Measurements from ENCODE around the gene CDK5RAP2. TPM values are rescaled to one million over a fixed set of nuclear protein-coding genes. Genes with fewer than 3 reads are reported as not detected.

CDK5RAP2 gene
- total and polyA plus RNA-seq, 2 experiments from 2014 or later, result 52.6 to 77.0 TPM

- Histone ChIP-seq H3K4me1 (ENCODE audit: insufficient read depth) (peaks cover 17% of the 10 kb centered on the region), H3K79me2 (ENCODE audit: insufficient read depth) (peaks cover 10% of the 10 kb centered on the region), H3K9me3 (ENCODE audit: low read depth) (no peaks in the 10 kb centered on the region), H3F3A (ENCODE audit: insufficient read depth) (no peaks in the 10 kb centered on the region), H3K4me3 (no peak overlapping the region), H3K36me3 (ENCODE audit: low read depth) (no peaks in the 10 kb centered on the region), H3K27ac (peak overlapping the region; percentile 57), H3K9ac (no peak overlapping the region), H3K27me3 (replicated peaks; ENCODE audit: insufficient read depth) (no peaks in the 10 kb centered on the region), H3K4me2 (ENCODE audit: unreplicated experiment) (peak overlapping the region; percentile 9), H4K20me1 (ENCODE audit: insufficient read depth) (no peaks in the 10 kb centered on the region), H3K9me2 (ENCODE audit: insufficient read depth) (no peaks in the 10 kb centered on the region), H2AFZ (peak overlapping the region; percentile 35; the same call in 1 of the 2 replicates)
- in situ Hi-C loops (cut with MboI), result no loop called here
- 68 to 75% methylated on average over 3 of the region's 3 CpGs for WGBS, 2 experiments (ENCODE audit: low coverage in 1 of 2, low lambda C conversion rate in 2 of 2, missing lambda C conversion rate in 2 of 2)
- TF ChIP-seq EZH2phosphoT487 (IDR thresholded peaks at IDR 0.05; ENCODE audit: insufficient read depth, low read depth), result no peak
- TF ChIP-seq EZH2 (IDR thresholded peaks at IDR 0.05; ENCODE audit: insufficient read depth, poor library complexity, severe bottlenecking), result no peak
- DNase-seq, result peak; percentile 77
Measured at GRCh38 chr9:120583958-120584369, 4.0 kb upstream of the CDK5RAP2 start.

GRCh38 chr9:120579139-120580050 lies 572 bp downstream of the CDK5RAP2 start:
- DNase-seq, result peak; percentile 49
- WGBS, 2 experiments (ENCODE audit: low coverage in 1 of 2, low lambda C conversion rate in 2 of 2, missing lambda C conversion rate in 2 of 2), result 7 to 8% methylated on average over 26 to 29 of the region's 31 CpGs

DNA sequence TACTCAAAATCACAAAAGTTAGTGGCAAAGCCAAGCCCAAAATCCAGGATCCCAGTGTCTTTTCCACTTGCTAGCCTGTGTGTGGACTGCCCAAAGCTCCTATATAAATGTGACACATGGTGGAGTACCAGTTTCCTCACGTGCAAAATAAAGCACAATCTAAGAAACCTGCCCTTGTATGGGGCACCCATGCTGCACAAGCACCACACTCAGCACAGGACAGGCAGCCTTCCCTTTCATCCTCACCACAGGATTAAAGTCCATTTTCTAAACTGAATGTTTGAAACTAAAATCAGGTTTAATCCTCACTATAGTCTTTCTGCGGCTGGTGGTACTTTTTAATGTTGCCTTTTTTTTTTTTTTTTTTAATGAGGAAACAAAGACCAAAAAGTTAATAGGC lies 5.5 kb downstream of the CDK5RAP2 start:
- TF ChIP-seq EZH2 (IDR thresholded peaks at IDR 0.05; ENCODE audit: insufficient read depth, poor library complexity, severe bottlenecking) (no peak), EZH2phosphoT487 (IDR thresholded peaks at IDR 0.05; ENCODE audit: insufficient read depth, low read depth) (no peak)
- no peak overlapping the region for H3K27ac ChIP-seq
- in situ Hi-C loops (cut with MboI), result no loop called here

More at GRCh38 chr9:120579139-120580050, 572 bp downstream of the CDK5RAP2 start:
- peaks cover 55% of the 10 kb centered on the region for H3K79me2 ChIP-seq (ENCODE audit: insufficient read depth)
- H3K9ac ChIP-seq, result peak overlapping the region; percentile 92
- peak overlapping the region; percentile 86 for H3K4me2 ChIP-seq (ENCODE audit: unreplicated experiment)
- H3K27ac ChIP-seq, result peak overlapping the region; percentile 55
- no peaks in the 10 kb centered on the region for H3K9me3 ChIP-seq (ENCODE audit: low read depth)
- H3K4me3 ChIP-seq, result peak overlapping the region; percentile 94
- TF ChIP-seq EZH2phosphoT487 (IDR thresholded peaks at IDR 0.05; ENCODE audit: insufficient read depth, low read depth), result no peak
- TF ChIP-seq EZH2 (IDR thresholded peaks at IDR 0.05; ENCODE audit: insufficient read depth, poor library complexity, severe bottlenecking), result no peak
- peak overlapping the region; percentile 100 for H2AFZ ChIP-seq
- H3K27me3 ChIP-seq (replicated peaks; ENCODE audit: insufficient read depth), result no peaks in the 10 kb centered on the region
- H3K4me1 ChIP-seq (ENCODE audit: insufficient read depth), result peaks cover 19% of the 10 kb centered on the region
- H3F3A ChIP-seq (ENCODE audit: insufficient read depth), result no peaks in the 10 kb centered on the region
- H4K20me1 ChIP-seq (ENCODE audit: insufficient read depth), result no peaks in the 10 kb centered on the region
- no peaks in the 10 kb centered on the region for H3K9me2 ChIP-seq (ENCODE audit: insufficient read depth)
- no peaks in the 10 kb centered on the region for H3K36me3 ChIP-seq (ENCODE audit: low read depth)
- in situ Hi-C loops (cut with MboI), result no loop called here

GRCh38 chr9:120572472-120572871 lies 7.5 kb downstream of the CDK5RAP2 start:
- no peak for DNase-seq
- Histone ChIP-seq H3K4me3 (no peak overlapping the region), H3K4me2 (ENCODE audit: unreplicated experiment) (no peak overlapping the region), H3K36me3 (ENCODE audit: low read depth) (peaks cover 9% of the 10 kb centered on the region; the same call in 1 of the 2 replicates), H3K27me3 (replicated peaks; ENCODE audit: insufficient read depth) (no peaks in the 10 kb centered on the region), H2AFZ (no peak overlapping the region), H3K9ac (peak overlapping the region; percentile 64; the same call in 1 of the 2 replicates), H3F3A (ENCODE audit: insufficient read depth) (peaks cover 23% of the 10 kb centered on the region), H3K79me2 (ENCODE audit: insufficient read depth) (peaks cover 56% of the 10 kb centered on the region), H3K27ac (peak overlapping the region; percentile 82), H3K9me2 (ENCODE audit: insufficient read depth) (no peaks in the 10 kb centered on the region), H3K9me3 (ENCODE audit: low read depth) (no peaks in the 10 kb centered on the region), H3K4me1 (ENCODE audit: insufficient read depth) (peaks cover 24% of the 10 kb centered on the region), H4K20me1 (ENCODE audit: insufficient read depth) (no peaks in the 10 kb centered on the region)
- 97 to 100% methylated on average over 1 of the region's 1 CpG for WGBS, 2 experiments (ENCODE audit: low coverage in 1 of 2, low lambda C conversion rate in 2 of 2, missing lambda C conversion rate in 2 of 2)
- TF ChIP-seq EZH2 (IDR thresholded peaks at IDR 0.05; ENCODE audit: insufficient read depth, poor library complexity, severe bottlenecking) (no peak), EZH2phosphoT487 (IDR thresholded peaks at IDR 0.05; ENCODE audit: insufficient read depth, low read depth) (no peak)
- in situ Hi-C loops (cut with MboI), result no loop called here

More for the DNA sequence above, 5.5 kb downstream of the CDK5RAP2 start:
- H3K9me3 ChIP-seq (ENCODE audit: low read depth), result no peaks in the 10 kb centered on the region
- H2AFZ ChIP-seq, result no peak overlapping the region
- H3K4me2 ChIP-seq (ENCODE audit: unreplicated experiment), result no peak overlapping the region
- no peaks in the 10 kb centered on the region for H4K20me1 ChIP-seq (ENCODE audit: insufficient read depth)
- H3F3A ChIP-seq (ENCODE audit: insufficient read depth), result peaks cover 23% of the 10 kb centered on the region
- no peaks in the 10 kb centered on the region for H3K36me3 ChIP-seq (ENCODE audit: low read depth)
- no peak for DNase-seq
- H3K4me3 ChIP-seq, result no peak overlapping the region
- no peak overlapping the region for H3K9ac ChIP-seq
- H3K9me2 ChIP-seq (ENCODE audit: insufficient read depth), result no peaks in the 10 kb centered on the region
- H3K79me2 ChIP-seq (ENCODE audit: insufficient read depth), result peaks cover 76% of the 10 kb centered on the region
- 78 to 81% methylated on average over 2 of the region's 2 CpGs for WGBS, 2 experiments (ENCODE audit: low coverage in 1 of 2, low lambda C conversion rate in 2 of 2, missing lambda C conversion rate in 2 of 2)
- H3K4me1 ChIP-seq (ENCODE audit: insufficient read depth), result peaks cover 31% of the 10 kb centered on the region
- H3K27me3 ChIP-seq (replicated peaks; ENCODE audit: insufficient read depth), result no peaks in the 10 kb centered on the region
